ENCODE measurements around the gene TUBGCP6.

- TF ChIP-seq CTCF (IDR thresholded peaks at IDR 0.05; ENCODE audit: insufficient read depth, low read depth, low read length) (no peak), EZH2 (IDR thresholded peaks at IDR 0.05; ENCODE audit: insufficient read depth, low read length) (no peak)
Observed at GRCh38 chr22:50269970-50270665, 25.3 kb upstream of the TUBGCP6 start, which contains the start of gene MAPK11.
